GM12872 (cell line): ENCODE measurements around the gene UNK.

Experiments used
- TF ChIP-seq, protein P1 (sequence below): IDR thresholded peaks from 3 replicates; pipeline ENCODE4 v1.5.1; 2011; ENCODE audit warnings: low read depth, mild to moderate bottlenecking, low read length, moderate library complexity; ENCODE audit not compliant: insufficient read depth

UNK gene

DNA sequence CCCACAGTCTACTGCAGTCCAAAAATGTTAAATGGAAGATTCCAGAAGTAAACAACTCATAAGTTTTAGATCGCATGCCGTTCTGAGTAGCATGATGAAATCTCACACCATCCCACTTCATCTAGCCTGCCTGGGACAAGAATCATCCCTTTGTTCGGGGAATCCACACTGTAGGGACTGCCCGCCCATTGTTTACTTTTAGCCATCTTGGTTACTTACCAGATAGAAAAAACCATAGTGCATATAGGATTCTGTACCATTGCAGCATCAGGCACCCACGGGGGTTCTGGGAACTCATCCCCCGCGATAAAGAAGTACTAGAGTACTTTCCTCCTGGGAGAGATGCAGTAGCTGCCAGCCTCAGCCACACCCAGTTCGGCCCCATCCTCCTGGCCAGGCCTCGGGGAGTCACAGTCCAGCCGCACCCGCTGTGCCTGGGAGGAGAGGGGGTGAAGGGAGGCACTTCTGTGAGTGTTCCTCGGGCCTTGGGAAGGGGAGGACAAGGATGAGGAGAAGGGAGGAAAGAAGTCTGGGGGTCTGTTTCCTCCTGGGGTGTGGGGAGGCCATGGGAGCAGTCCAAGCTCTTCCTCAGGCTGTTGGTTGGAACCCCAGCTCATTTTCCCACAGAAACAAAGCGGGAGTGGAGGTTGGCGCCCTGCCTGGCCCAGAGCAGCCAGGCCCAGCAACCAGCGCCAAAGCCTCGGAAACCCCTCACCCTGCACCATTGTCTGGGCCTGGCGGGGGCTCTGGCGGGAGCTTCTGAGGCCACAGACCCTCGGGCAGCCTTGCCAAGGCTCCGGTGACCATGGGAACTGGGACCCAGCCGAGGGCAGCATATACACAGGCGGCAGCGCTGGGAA, 84.9 kb downstream of the UNK start:
- TF ChIP-seq, protein P1, sequence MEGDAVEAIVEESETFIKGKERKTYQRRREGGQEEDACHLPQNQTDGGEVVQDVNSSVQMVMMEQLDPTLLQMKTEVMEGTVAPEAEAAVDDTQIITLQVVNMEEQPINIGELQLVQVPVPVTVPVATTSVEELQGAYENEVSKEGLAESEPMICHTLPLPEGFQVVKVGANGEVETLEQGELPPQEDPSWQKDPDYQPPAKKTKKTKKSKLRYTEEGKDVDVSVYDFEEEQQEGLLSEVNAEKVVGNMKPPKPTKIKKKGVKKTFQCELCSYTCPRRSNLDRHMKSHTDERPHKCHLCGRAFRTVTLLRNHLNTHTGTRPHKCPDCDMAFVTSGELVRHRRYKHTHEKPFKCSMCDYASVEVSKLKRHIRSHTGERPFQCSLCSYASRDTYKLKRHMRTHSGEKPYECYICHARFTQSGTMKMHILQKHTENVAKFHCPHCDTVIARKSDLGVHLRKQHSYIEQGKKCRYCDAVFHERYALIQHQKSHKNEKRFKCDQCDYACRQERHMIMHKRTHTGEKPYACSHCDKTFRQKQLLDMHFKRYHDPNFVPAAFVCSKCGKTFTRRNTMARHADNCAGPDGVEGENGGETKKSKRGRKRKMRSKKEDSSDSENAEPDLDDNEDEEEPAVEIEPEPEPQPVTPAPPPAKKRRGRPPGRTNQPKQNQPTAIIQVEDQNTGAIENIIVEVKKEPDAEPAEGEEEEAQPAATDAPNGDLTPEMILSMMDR = no peak

DNA sequence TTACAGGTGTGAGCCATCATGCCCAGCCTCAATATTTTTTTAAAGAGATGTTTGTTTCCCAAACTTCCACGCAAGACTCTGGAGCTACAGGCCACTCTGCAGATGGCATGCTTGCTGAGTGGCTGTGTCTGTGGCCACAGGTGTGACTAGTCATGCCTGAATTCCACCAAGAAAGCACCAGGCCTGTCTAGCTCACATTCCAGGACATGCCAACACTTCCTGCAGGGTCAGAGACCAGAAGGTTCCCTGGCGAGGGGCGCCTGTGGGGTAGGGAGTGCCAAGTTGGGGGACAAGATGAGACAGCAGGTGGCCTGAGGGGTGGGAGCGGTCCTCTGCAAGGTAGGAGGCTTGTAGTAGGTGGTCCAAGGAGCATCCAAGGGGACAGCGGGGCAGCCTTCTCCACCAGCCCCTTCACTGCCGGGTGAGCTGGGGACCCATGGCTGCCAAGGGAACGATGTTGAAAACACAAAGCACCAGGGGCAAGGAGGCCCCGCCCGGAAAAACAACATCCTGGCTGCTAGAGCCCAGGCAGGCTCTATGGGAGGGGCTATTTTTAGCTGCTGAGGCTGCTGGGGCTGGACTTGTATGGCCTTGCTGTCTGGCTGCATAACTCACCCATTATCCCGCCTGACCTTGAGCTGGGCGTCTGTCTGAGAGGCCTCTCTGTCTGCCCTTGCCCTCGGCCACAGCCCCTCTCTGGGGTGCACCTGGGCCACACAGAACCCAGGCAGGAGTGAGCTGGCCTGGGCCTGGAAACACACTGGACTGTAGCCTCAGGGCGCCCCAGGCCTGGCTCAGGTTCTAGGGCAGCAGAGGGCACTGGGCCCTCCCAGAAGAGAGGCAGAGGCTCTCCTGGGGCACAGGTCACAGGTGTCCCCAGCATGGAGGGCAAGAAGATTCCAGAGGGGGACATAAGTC, 88.1 kb downstream of the UNK start:
- TF ChIP-seq, protein P1 = no peak

DNA sequence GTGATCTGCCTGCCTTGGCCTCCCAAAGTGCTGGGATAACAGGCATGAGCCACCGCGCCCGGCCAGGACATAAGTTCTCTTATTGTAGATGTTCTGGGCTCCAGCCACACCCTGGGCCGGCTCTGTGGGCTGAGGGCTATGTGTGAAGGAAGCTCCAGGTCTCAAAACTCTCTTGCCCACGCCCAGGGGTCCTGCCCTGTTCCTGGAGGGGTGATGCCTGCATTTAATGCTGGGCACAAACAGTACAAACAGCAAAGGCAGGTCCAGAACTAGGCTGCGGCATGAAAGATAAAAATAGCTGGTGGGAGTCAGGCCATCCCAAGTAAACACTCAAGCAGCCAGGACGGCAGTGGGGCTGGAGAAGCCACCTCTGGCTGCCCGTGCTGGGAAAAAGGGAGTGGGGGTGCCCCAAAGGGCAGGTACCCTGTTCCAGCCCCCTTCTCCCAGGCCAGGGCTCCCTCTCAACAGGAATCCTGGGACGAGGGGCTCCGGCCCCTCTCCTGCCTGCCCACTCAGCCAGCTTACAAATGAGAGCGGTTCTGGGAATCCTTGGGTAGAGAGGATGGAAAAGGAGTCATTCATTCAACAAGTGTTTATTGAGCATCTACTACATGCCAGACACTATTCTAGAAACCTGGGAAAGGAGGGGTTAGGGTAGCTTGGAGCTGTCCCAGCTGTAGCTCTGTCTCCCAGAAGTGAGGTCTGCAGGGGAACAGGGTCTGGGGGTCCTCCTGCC, 89.1 kb downstream of the UNK start:
- TF ChIP-seq, protein P1 = no peak

DNA sequence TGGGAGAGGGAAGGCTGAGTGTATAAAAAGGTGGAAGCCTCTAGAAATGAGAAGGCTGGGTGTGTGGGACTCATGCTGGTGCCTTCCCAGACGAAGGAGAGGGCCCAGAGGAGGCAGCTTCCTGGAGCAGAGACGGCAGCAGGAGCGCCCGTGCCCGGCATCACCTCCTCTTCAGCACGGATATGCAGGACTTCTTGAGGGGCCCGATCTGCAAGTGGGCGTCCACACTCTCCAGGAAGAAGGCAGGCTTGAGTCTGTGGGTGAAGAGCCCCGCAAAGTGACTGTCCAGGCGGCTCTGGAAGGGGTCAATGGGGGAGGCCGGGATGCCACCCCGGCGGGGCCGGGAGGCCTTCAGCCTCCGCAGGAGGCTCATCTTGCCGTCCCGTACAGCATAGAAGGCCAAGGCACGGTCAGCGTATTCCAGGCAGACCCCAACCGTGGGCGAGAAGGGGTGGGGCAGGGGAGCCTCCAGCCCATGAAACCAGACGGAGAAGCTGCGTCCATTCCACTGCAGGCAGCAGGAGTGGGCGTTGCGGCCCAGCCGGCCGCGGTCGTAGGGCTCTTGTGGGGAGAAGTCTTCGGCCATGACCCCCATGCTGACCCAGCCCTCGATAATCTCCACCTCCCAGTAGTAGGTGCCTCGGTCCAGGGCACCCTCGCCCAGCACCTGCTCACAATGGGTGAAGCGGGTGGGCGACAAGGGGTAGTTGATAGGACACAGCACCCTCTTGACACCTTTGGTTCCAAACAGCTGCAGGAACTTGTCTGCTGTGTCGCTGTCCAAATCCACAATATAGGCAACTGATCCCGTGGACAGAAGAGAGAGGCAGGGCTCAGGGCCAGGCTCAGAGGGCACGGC, 89.9 kb downstream of the UNK start:
- TF ChIP-seq, protein P1 = no peak
